Neural progenitor cell (in vitro differentiated cells): ENCODE data around the gene CELSR1. TPM values are rescaled to one million over a fixed set of nuclear protein-coding genes. Genes with fewer than 3 reads are reported as not detected.
A peak's percentile ranks its signal among the peaks of the same experiment; 100 is the strongest.

Experiments
- DNase-seq: peaks from one replicate; pipeline ENCODE4 v3.0.0-alpha.2; 2016; ENCODE audit warnings: low spot score
- H2AFZ ChIP-seq: fragments of 200-600 bp; sonication (generic); replicated peaks from 2 replicates; pipeline ENCODE4 v1.6.1; 2016; ENCODE audit warnings: antibody characterized with exemption
- H3F3A ChIP-seq: fragments of 200-600 bp; sonication (generic); 2 replicates; pipeline ENCODE4 v1.6.1; 2016; ENCODE audit warnings: antibody characterized with exemption, low read depth
- H3K27ac ChIP-seq: fragments of 200-600 bp; sonication (generic); 2 replicates; pipeline ENCODE4 v1.5.1; 2016; ENCODE audit warnings: mild to moderate bottlenecking
- H3K27me3 ChIP-seq: fragments of 200-600 bp; sonication (generic); 2 replicates; pipeline ENCODE4 v1.6.1; 2016; ENCODE audit warnings: mild to moderate bottlenecking, moderate library complexity
- H3K36me3 ChIP-seq: fragments of 200-600 bp; sonication (generic); 2 replicates; pipeline ENCODE4 v1.5.1; 2016
- H3K4me1 ChIP-seq: fragments of 200-600 bp; sonication (generic); 2 replicates; pipeline ENCODE4 v1.6.1; 2016; ENCODE audit warnings: mixed run types
- H3K4me2 ChIP-seq: fragments of 200-600 bp; sonication (generic); 2 replicates; pipeline ENCODE4 v1.6.1; 2016
- H3K4me3 ChIP-seq: fragments of 200-600 bp; sonication (generic); 2 replicates; pipeline ENCODE4 v1.5.1; 2016
- H3K79me2 ChIP-seq: fragments of 200-600 bp; sonication (generic); 2 replicates; pipeline ENCODE4 v1.6.1; 2016; ENCODE audit warnings: low read depth
- H3K9ac ChIP-seq: fragments of 200-600 bp; sonication (generic); 2 replicates; pipeline ENCODE4 v1.6.1; 2016
- H3K9me3 ChIP-seq: fragments of 200-600 bp; sonication (generic); 2 replicates; pipeline ENCODE4 v1.5.1; 2016; ENCODE audit warnings: low read depth
- H4K20me1 ChIP-seq: fragments of 200-600 bp; sonication (generic); 2 replicates; pipeline ENCODE4 v1.6.1; 2016; ENCODE audit warnings: low read depth
- H3K27ac Mint-ChIP-seq: 3 replicates; pipeline ENCODE4 v1.8.0; 2021; ENCODE audit warnings: mixed read lengths
- H3K27me3 Mint-ChIP-seq: 2 replicates; pipeline ENCODE4 v1.8.0; 2022; ENCODE audit warnings: low read depth, mild to moderate bottlenecking, inconsistent platforms, moderate library complexity, mixed read lengths; ENCODE audit not compliant: insufficient read depth
- H3K36me3 Mint-ChIP-seq: 3 replicates; pipeline ENCODE4 v1.8.0; 2021; ENCODE audit warnings: mixed read lengths
- H3K4me1 Mint-ChIP-seq: 3 replicates; pipeline ENCODE4 v1.8.0; 2021; ENCODE audit warnings: mixed read lengths
- H3K4me3 Mint-ChIP-seq: 3 replicates; pipeline ENCODE4 v1.8.0; 2021; ENCODE audit warnings: mild to moderate bottlenecking, moderate library complexity, mixed read lengths
- H3K9me3 Mint-ChIP-seq: 3 replicates; pipeline ENCODE4 v1.8.0; 2020; ENCODE audit warnings: mixed read lengths
- EZH2 ChIP-seq: fragments of 200-600 bp; sonication (generic); IDR thresholded peaks from 2 replicates; pipeline ENCODE4 v1.6.1; 2017; ENCODE audit warnings: antibody characterized with exemption, mild to moderate bottlenecking, moderate library complexity
- EZH2phosphoT487 ChIP-seq: fragments of 200-600 bp; sonication (generic); IDR thresholded peaks from 2 replicates; pipeline ENCODE4 v1.6.1; 2017; ENCODE audit warnings: antibody characterized with exemption
- total RNA-seq: library from RNA; depleted of rRNA; stranded (reverse); fragments of >200 nt; gene quantifications from 2 replicates; pipeline ENCODE4 v1.2.3, GENCODE V29; 2015; ENCODE audit warnings: low replicate concordance
- TF ChIP-seq, protein P1 (sequence below): fragments of 200-600 bp; sonication (generic); IDR thresholded peaks from 2 replicates; pipeline ENCODE4 v1.5.1; 2017; ENCODE audit warnings: antibody characterized with exemption, mild to moderate bottlenecking

Gene CELSR1
- total RNA-seq, 1 donor from 2014 or later = 12.3 TPM

DNA sequence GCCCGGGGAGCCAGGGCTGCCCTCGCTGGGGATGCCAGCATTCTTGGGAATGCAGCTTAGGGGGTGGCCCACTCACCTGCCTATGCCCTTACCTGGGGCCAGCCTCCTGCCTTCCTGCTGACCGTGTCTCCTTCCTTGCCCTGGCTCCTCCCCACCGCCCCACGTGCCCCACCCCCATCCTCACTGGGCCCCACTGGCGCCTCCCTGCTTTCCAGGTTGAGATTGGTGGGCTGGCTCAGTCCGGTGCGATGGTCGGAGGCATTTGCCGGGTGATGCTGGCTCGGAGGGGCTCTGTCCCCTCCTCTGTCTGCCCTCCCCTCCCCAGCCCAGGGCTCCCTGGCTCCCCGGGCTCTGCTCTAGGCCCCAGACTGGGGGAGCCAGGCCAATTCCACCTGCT lies 48.7 kb upstream of the CELSR1 start:
- peaks cover 32% of the 10 kb centered on the region for H3K4me1 Mint-ChIP-seq
- H3K27me3 ChIP-seq = peaks cover 34% of the 10 kb centered on the region
- TF ChIP-seq EZH2 = no peak
- TF ChIP-seq EZH2phosphoT487 = no peak
- TF ChIP-seq, protein P1, sequence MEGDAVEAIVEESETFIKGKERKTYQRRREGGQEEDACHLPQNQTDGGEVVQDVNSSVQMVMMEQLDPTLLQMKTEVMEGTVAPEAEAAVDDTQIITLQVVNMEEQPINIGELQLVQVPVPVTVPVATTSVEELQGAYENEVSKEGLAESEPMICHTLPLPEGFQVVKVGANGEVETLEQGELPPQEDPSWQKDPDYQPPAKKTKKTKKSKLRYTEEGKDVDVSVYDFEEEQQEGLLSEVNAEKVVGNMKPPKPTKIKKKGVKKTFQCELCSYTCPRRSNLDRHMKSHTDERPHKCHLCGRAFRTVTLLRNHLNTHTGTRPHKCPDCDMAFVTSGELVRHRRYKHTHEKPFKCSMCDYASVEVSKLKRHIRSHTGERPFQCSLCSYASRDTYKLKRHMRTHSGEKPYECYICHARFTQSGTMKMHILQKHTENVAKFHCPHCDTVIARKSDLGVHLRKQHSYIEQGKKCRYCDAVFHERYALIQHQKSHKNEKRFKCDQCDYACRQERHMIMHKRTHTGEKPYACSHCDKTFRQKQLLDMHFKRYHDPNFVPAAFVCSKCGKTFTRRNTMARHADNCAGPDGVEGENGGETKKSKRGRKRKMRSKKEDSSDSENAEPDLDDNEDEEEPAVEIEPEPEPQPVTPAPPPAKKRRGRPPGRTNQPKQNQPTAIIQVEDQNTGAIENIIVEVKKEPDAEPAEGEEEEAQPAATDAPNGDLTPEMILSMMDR = no peak
- H4K20me1 ChIP-seq = peaks cover 87% of the 10 kb centered on the region
- H3K79me2 ChIP-seq = peaks cover 6% of the 10 kb centered on the region
- peaks cover 14% of the 10 kb centered on the region for H3F3A ChIP-seq
- no peak overlapping the region for H3K4me3 ChIP-seq
- H3K4me1 ChIP-seq = peaks cover 20% of the 10 kb centered on the region
- peaks cover 7% of the 10 kb centered on the region for H3K27me3 Mint-ChIP-seq
- H3K27ac ChIP-seq = no peak overlapping the region
- H3K9me3 ChIP-seq = no peaks in the 10 kb centered on the region
- H3K9ac ChIP-seq = no peak overlapping the region
- H3K36me3 Mint-ChIP-seq = no peaks in the 10 kb centered on the region
- no peaks in the 10 kb centered on the region for H3K36me3 ChIP-seq
- H2AFZ ChIP-seq = no peak overlapping the region
- H3K4me2 ChIP-seq = no peak overlapping the region
- DNase-seq = peak; percentile 9
- H3K27ac Mint-ChIP-seq = no peak overlapping the region
- no peak overlapping the region for H3K4me3 Mint-ChIP-seq
- peaks cover 1% of the 10 kb centered on the region for H3K9me3 Mint-ChIP-seq

DNA sequence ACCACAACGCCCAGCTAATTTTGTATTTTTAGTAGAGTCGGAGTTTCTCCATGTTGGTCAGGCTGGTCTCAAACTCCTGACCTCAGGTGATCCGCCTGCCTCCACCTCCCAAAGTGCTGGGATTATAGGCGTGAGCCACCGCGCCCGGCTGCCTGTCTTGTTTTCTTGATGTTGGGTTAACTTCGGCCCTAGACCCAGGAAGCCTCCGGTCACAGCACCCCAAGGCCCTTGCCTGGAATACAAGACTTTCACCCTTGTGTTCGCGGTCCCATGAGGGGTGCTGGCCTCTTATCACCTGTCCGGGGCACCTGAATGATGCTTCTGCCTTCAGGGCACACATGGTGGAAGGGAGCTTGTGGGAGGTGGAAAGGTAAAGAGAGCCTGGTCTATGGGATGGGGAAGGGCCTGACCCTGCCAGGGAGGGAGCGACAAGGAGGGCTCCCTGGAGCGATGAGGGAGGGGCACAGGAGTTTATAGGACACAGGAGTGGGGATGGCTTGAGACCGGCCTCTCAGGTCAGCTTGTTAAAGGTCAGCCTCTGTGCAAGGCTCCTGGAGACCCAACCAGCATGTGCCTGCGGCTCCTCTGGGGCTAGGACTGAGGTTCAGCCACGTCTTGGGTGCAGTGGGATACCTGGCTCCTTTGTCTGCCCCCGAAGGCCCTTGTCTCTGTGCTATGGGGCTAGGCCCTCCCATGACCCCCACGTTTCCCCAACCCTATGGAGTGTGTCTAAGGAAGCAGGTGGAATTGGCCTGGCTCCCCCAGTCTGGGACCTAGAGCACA lies 48.1 kb upstream of the CELSR1 start:
- peak; percentile 1 for DNase-seq
- peaks cover 7% of the 10 kb centered on the region for H3K27me3 Mint-ChIP-seq
- peak overlapping the region; percentile 27 for H3K4me3 Mint-ChIP-seq
- Histone ChIP-seq H3K4me3 (no peak overlapping the region), H4K20me1 (peaks cover 89% of the 10 kb centered on the region), H3K79me2 (peaks cover 6% of the 10 kb centered on the region), H3K36me3 (no peaks in the 10 kb centered on the region), H2AFZ (no peak overlapping the region), H3F3A (peaks cover 14% of the 10 kb centered on the region), H3K27me3 (peaks cover 34% of the 10 kb centered on the region), H3K9ac (no peak overlapping the region), H3K4me1 (peaks cover 20% of the 10 kb centered on the region), H3K4me2 (no peak overlapping the region), H3K9me3 (no peaks in the 10 kb centered on the region), H3K27ac (no peak overlapping the region)
- H3K9me3 Mint-ChIP-seq = peaks cover 1% of the 10 kb centered on the region
- H3K27ac Mint-ChIP-seq = no peak overlapping the region
- no peaks in the 10 kb centered on the region for H3K36me3 Mint-ChIP-seq
- peaks cover 32% of the 10 kb centered on the region for H3K4me1 Mint-ChIP-seq
- no peak for TF ChIP-seq EZH2phosphoT487
- TF ChIP-seq, protein P1 = no peak
- TF ChIP-seq EZH2 = no peak

- TF ChIP-seq EZH2phosphoT487 = no peak
- TF ChIP-seq, protein P1 = no peak
- peak; percentile 56 for TF ChIP-seq EZH2
- no peaks in the 10 kb centered on the region for H3K36me3 Mint-ChIP-seq
- peaks cover 7% of the 10 kb centered on the region for H3K27me3 Mint-ChIP-seq
- H3K27ac Mint-ChIP-seq = no peak overlapping the region
- peaks cover 91% of the 10 kb centered on the region for H4K20me1 ChIP-seq
- H3K4me3 ChIP-seq = peak overlapping the region; percentile 9
- no peak overlapping the region for H3K9ac ChIP-seq
- H3K27me3 ChIP-seq = peaks cover 34% of the 10 kb centered on the region
- no peak overlapping the region for H3K27ac ChIP-seq
- no peak overlapping the region for H2AFZ ChIP-seq
- H3K79me2 ChIP-seq = peaks cover 6% of the 10 kb centered on the region
- DNase-seq = peak; percentile 59
- no peaks in the 10 kb centered on the region for H3K36me3 ChIP-seq
- peaks cover 15% of the 10 kb centered on the region for H3F3A ChIP-seq
- peaks cover 42% of the 10 kb centered on the region for H3K4me1 Mint-ChIP-seq
- peak overlapping the region; percentile 67 for H3K4me2 ChIP-seq
- H3K4me1 ChIP-seq = peaks cover 20% of the 10 kb centered on the region
- H3K4me3 Mint-ChIP-seq = peak overlapping the region; percentile 75
- peaks cover 1% of the 10 kb centered on the region for H3K9me3 Mint-ChIP-seq
- no peaks in the 10 kb centered on the region for H3K9me3 ChIP-seq
Measured at GRCh38 chr22:46584081-46584921, 46.9 kb upstream of the CELSR1 start.
